Fibroblast of mammary gland (primary cell): ENCODE measurements around the gene ABRAXAS1.

Experiments used
- DNase-seq: peaks from one replicate; pipeline ENCODE4 v3.0.0-alpha.2; 2010; ENCODE audit warnings: low read depth
- H3K4me3 ChIP-seq: 2 replicates; pipeline ENCODE4 v1.5.1; 2011; ENCODE audit warnings: low read depth, mild to moderate bottlenecking, low read length, moderate library complexity; ENCODE audit not compliant: control insufficient read depth
- TF ChIP-seq, protein P1 (sequence below): conservative IDR thresholded peaks from 2 replicates; pipeline ENCODE4 v1.5.1; 2011; ENCODE audit warnings: low read depth, low read length, inconsistent platforms; ENCODE audit not compliant: control insufficient read depth, insufficient read depth

The ABRAXAS1 gene

DNA sequence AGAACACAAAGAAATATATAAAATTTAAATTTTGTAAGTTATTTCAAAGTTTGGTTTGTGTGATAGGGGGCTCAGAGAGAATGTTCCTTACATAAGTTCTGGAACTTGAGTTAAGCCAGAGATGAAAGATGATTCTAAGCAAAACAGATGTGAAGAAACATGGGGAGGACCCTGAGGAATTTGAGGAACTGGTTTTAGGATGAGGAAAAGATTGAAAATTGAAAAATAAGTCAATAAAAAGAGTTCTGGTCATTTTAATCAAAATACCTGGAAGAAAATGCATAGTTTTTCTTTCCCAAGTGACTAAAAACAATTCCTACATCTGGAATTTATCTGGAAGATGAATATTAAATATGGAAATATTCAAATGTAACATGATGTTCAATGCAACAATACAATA, 66.7 kb downstream of the ABRAXAS1 start:
- TF ChIP-seq, protein P1, sequence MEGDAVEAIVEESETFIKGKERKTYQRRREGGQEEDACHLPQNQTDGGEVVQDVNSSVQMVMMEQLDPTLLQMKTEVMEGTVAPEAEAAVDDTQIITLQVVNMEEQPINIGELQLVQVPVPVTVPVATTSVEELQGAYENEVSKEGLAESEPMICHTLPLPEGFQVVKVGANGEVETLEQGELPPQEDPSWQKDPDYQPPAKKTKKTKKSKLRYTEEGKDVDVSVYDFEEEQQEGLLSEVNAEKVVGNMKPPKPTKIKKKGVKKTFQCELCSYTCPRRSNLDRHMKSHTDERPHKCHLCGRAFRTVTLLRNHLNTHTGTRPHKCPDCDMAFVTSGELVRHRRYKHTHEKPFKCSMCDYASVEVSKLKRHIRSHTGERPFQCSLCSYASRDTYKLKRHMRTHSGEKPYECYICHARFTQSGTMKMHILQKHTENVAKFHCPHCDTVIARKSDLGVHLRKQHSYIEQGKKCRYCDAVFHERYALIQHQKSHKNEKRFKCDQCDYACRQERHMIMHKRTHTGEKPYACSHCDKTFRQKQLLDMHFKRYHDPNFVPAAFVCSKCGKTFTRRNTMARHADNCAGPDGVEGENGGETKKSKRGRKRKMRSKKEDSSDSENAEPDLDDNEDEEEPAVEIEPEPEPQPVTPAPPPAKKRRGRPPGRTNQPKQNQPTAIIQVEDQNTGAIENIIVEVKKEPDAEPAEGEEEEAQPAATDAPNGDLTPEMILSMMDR: no peak
- no peak overlapping the region for H3K4me3 ChIP-seq
- no peak for DNase-seq

DNA sequence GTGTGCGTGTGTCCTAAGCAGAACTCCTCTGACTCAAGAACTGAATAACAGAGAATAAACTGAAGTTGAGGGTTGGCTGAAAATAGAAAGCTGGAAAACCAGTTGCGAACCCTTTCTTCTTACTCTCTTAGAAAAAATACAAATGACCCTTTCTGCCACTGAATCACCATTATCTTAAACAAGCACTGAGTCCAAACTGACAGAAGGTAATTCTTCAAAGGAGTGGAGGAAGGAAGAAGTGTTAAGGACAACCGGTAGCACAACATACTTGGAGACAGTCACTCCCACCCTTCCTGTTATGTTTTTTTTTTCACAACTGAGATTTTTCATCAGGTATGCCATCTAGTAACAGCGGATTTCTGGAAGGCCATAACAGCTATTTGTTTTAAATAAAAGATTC, 67.3 kb downstream of the ABRAXAS1 start:
- H3K4me3 ChIP-seq: no peak overlapping the region
- TF ChIP-seq, protein P1: no peak
- no peak for DNase-seq

DNA sequence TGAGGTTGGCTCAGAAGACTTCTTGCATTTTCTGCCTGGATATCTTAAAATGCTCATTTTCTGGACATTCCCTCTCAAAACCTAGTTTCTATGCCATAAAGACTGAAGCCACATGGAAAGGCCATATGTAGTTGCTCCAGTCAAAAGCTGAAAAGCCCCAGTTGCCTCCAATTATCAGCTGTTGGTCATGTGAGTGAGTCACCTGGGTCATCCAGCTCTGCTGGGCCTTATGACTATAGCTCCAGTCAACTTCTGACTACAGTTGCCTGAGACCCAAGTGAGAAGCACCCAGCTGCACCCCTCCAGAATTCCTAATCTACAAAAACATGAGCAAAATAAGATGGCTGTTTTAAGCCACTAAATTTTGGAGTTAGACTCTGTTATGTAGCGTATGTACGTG, 71.2 kb downstream of the ABRAXAS1 start:
- no peak overlapping the region for H3K4me3 ChIP-seq
- TF ChIP-seq, protein P1: no peak
- DNase-seq: peak; percentile 30
